Measurements from ENCODE around the gene COP1. TPM values are rescaled to one million over a fixed set of nuclear protein-coding genes. Genes with fewer than 3 reads are reported as not detected.

Gene COP1
- total and polyA plus RNA-seq, 10 of the 15 experiments (the other 5 are each of a cell fraction or from before 2014, with no cell fraction given): 17.7 to 49.9 (median 38.7) TPM

- H3K27ac ChIP-seq (ENCODE audit: control insufficient read depth, insufficient read depth): no peak overlapping the region
- ChIA-PET POLR2A (no interaction called here), RAD21 (ENCODE audit: unreplicated experiment) (no interaction called here), SMC1A (ENCODE audit: uncharacterized antibody, unreplicated experiment) (no interaction called here), CTCF (no interaction called here)
- no peak overlapping the region for H2AFZ ChIP-seq (ENCODE audit: control insufficient read depth, low read depth, low read length)
- no peak overlapping the region for H3K4me2 ChIP-seq (ENCODE audit: control insufficient read depth, insufficient read depth)
- H3K4me1 ChIP-seq (ENCODE audit: control insufficient read depth, insufficient read depth, low read length): no peaks in the 10 kb centered on the region
- no peak overlapping the region for H3K4me3 ChIP-seq
- ATAC-seq: no peak
- no peaks in the 10 kb centered on the region for H3K27me3 ChIP-seq (replicated peaks in 1 of 2; ENCODE audit: control insufficient read depth in 2 of 2, insufficient read depth in 2 of 2, low read length in 1 of 2)
- H3K36me3 ChIP-seq (ENCODE audit: control insufficient read depth in 2 of 2, insufficient read depth in 2 of 2, low read length in 1 of 2): peaks cover 0 to 3% of the 10 kb centered on the region in 2 experiments; a peak in 1 of 4 replicates
- H4K20me1 ChIP-seq (ENCODE audit: control insufficient read depth, insufficient read depth): no peaks in the 10 kb centered on the region
- intact Hi-C loops (cut with micrococcal nuclease; ENCODE audit: unreplicated experiment): no loop called here
- BruUV-seq (replicated peaks): no TSS peak
- peaks cover 6% of the 10 kb centered on the region for H3K79me2 ChIP-seq (ENCODE audit: control insufficient read depth, insufficient read depth, low read length)
- WGBS (ENCODE audit: insufficient coverage, insufficient replicate concordance, low lambda C conversion rate, missing lambda C conversion rate): 100% methylated on average over 1 of the region's 1 CpG
- no peak for DNase-seq (ENCODE audit: low read depth, low spot score)
- no peak for FAIRE-seq
- in situ Hi-C loops (cut with MboI): no loop called here
- TF ChIP-seq STAT1 (conservative IDR thresholded peaks at IDR 0.05) (no peak), KLF5 (IDR thresholded peaks at IDR 0.05; ENCODE audit: partially characterized antibody) (no peak), WRNIP1 (IDR thresholded peaks at IDR 0.05; ENCODE audit: borderline replicate concordance, low read depth, low read length) (no peak), NFYA (IDR thresholded peaks at IDR 0.05; ENCODE audit: borderline replicate concordance, low read depth, low read length) (no peak), JUND (IDR thresholded peaks at IDR 0.05; ENCODE audit: low read depth, low read length) (no peak), MAX (IDR thresholded peaks at IDR 0.05; ENCODE audit: low read depth, low read length) (no peak), BRCA1 (IDR thresholded peaks at IDR 0.05; ENCODE audit: low read depth, low read length) (no peak)
- H3K9me3 ChIP-seq (replicated peaks; ENCODE audit: control insufficient read depth, insufficient read depth, low read length): no peaks in the 10 kb centered on the region; the same call in 2 of the 3 replicates
- no peak overlapping the region for H3K9ac ChIP-seq (ENCODE audit: control insufficient read depth, insufficient read depth, low read length)
Measured at GRCh38 chr1:176141449-176141848, 65.6 kb downstream of the COP1 start.

- FAIRE-seq (no peak), DNase-seq (ENCODE audit: low read depth, low spot score) (no peak), ATAC-seq (no peak)
- no peaks in the 10 kb centered on the region for H3K27me3 ChIP-seq (replicated peaks in 1 of 2; ENCODE audit: control insufficient read depth in 2 of 2, insufficient read depth in 2 of 2, low read length in 1 of 2)
- H3K27ac ChIP-seq (ENCODE audit: control insufficient read depth, insufficient read depth): no peak overlapping the region
- ChIA-PET CTCF (no interaction called here), SMC1A (ENCODE audit: uncharacterized antibody, unreplicated experiment) (interaction anchor here (0.7 kb wide), 1 partner anchor 981 kb away, joined by 3 read pairs; no protein-coding TSS in a partner anchor), RAD21 (ENCODE audit: unreplicated experiment) (no interaction called here), POLR2A (no interaction called here)
- no peaks in the 10 kb centered on the region for H3K4me1 ChIP-seq (ENCODE audit: control insufficient read depth, insufficient read depth, low read length)
- no TSS peak for BruUV-seq (replicated peaks)
- no peak overlapping the region for H3K9ac ChIP-seq (ENCODE audit: control insufficient read depth, insufficient read depth, low read length)
- no peak overlapping the region for H3K4me2 ChIP-seq (ENCODE audit: control insufficient read depth, insufficient read depth)
- H2AFZ ChIP-seq (ENCODE audit: control insufficient read depth, low read depth, low read length): no peak overlapping the region
- peaks cover 0 to 4% of the 10 kb centered on the region in 2 experiments; a peak in 1 of 4 replicates for H3K36me3 ChIP-seq (ENCODE audit: control insufficient read depth in 2 of 2, insufficient read depth in 2 of 2, low read length in 1 of 2)
- H3K9me3 ChIP-seq (replicated peaks; ENCODE audit: control insufficient read depth, insufficient read depth, low read length): no peaks in the 10 kb centered on the region; the same call in 2 of the 3 replicates
- H3K79me2 ChIP-seq (ENCODE audit: control insufficient read depth, insufficient read depth, low read length): peaks cover 3% of the 10 kb centered on the region
- in situ Hi-C loops (cut with MboI): no loop called here
- no peak overlapping the region for H3K4me3 ChIP-seq
- intact Hi-C loops (cut with micrococcal nuclease; ENCODE audit: unreplicated experiment): no loop called here
- H4K20me1 ChIP-seq (ENCODE audit: control insufficient read depth, insufficient read depth): no peaks in the 10 kb centered on the region
- 96% methylated on average over 3 of the region's 3 CpGs for WGBS (ENCODE audit: insufficient coverage, insufficient replicate concordance, low lambda C conversion rate, missing lambda C conversion rate)
- no peak for TF ChIP-seq PRDM15 (CRISPR knock-in tag; IDR thresholded peaks at IDR 0.05)
- TF ChIP-seq, protein P1, sequence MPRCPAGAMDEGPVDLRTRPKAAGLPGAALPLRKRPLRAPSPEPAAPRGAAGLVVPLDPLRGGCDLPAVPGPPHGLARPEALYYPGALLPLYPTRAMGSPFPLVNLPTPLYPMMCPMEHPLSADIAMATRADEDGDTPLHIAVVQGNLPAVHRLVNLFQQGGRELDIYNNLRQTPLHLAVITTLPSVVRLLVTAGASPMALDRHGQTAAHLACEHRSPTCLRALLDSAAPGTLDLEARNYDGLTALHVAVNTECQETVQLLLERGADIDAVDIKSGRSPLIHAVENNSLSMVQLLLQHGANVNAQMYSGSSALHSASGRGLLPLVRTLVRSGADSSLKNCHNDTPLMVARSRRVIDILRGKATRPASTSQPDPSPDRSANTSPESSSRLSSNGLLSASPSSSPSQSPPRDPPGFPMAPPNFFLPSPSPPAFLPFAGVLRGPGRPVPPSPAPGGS (IDR thresholded peaks at IDR 0.05; ENCODE audit: borderline replicate concordance, insufficient read depth, low read depth, low read length, poor library complexity, severe bottlenecking): no peak
Measured at GRCh38 chr1:176136891-176137290, 70.2 kb downstream of the COP1 start.
